SHP77 (cell line): ENCODE results near the gene VSTM5.
"Not testable (repeated sequence)": the region's sequence is repeated elsewhere in the genome, so short reads cannot be mapped to it uniquely, and the experiment has no call there.

ENCODE experiments used
- DNase-seq, 2 experiments: peaks; one replicate each; lab custom pipeline; 2025; lab: John Stamatoyannopoulos, UW

The VSTM5 gene, protein sequence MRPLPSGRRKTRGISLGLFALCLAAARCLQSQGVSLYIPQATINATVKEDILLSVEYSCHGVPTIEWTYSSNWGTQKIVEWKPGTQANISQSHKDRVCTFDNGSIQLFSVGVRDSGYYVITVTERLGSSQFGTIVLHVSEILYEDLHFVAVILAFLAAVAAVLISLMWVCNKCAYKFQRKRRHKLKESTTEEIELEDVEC

DNA sequence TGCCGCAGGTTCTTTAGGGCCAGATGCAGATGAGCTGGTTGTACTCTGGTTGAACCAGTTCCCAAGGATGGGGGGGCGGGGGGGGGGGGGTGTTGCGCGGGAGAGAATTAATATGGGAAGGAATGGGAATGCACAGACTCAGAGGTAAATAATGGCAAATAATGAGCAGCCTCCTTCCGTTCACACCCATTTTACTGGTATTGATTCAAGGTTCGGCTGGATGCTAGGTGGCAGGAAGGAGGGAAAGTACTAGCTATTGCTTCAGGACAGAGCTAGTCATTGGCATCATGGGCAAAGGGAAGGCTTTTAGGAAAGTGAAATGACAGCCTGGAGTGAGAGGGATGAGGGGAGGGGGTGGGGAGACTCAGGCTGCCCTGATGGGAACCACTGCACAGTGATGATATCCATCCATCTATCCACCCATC, at the start of gene VSTM5:
Gene VSTM5, minus strand, starts transcription at position 25 of the 425 bp plus-strand sequence. CDS start 116 bp downstream, outside the sequence.
- DNase-seq, result peak in 1 of 2 experiments; percentile 2

- peak; percentile 46 to 64 for DNase-seq
Observed at GRCh38 chr11:93895106-93895862, 44.9 kb upstream of the VSTM5 start.

DNA sequence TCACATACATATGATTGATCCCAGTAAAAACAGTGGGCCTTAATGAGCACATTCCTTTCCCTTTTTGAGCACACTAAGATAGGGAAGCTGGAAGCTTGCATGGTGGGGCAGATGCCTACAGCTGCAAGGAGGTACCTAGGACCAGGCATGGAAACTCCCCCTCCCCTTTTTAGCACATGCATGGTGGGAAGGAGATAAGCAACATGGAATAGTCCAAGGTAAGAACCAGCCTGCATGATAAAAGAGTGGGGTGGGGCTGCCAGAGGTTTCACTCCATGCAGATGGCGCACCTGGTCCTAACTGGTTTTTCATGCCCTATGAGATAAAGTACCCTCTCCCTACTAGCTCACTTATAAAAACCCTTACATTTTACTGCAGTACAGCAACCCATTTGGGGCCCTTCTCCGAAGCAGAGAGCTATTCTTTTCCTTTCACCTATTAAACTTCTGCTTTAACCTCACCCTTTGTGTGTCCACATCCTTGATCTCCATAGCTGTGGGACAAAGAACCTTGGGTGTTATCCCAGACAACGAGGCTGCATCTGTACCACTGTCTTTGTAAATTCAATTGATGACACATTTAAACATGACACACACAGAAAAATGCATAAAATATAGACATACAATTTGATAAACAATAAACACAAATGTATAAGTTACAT, 40.1 kb upstream of the VSTM5 start:
- no peak for DNase-seq

DNA sequence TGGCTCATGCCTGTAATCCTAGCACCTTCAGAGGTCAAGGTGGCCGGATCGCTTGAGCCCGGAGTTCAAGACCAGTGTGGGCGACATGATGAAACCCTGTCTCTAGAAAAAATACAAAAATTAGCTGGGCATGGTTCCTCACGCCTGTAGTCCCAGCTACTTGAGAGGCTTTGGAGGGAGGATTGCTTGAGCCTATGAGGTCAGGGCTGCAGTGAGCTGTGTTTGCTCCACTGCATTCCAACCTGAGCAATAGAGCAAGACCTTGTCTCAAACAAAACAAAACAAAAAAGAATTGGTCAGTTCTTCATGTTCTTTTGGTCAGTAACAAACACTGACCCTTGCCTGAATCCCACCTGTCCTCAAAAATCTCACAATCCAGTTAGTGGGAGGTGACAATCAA, 36.7 kb upstream of the VSTM5 start:
- DNase-seq, result no peak

GRCh38 chr11:93879114-93879513, 28.7 kb upstream of the VSTM5 start:
- DNase-seq, result not testable (repeated sequence)

GRCh38 chr11:93875637-93876036, 25.2 kb upstream of the VSTM5 start:
- DNase-seq, result no peak

DNA sequence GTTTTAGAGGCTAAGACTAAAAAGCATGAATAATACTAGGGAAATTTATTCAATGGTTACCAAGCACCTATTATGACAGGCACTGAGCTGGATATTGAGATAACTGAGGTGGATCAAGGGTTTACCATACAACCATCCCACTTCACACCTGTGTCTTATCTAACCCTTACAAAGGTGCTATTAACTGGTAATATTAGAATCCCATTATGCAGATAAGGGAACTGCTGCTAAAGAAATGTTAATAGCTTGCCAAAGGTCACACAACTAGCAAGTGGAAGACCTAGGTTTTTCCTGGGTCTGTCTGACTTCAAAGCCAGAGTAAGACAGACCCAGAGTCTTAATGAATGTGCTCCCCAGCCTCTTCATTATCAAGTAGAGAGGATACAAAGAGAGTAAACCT, 21.1 kb upstream of the VSTM5 start:
- no peak for DNase-seq

GRCh38 chr11:93870616-93871015, 20.2 kb upstream of the VSTM5 start:
- DNase-seq, result no peak

GRCh38 chr11:93869830-93870229, 19.4 kb upstream of the VSTM5 start:
- no peak for DNase-seq

DNA sequence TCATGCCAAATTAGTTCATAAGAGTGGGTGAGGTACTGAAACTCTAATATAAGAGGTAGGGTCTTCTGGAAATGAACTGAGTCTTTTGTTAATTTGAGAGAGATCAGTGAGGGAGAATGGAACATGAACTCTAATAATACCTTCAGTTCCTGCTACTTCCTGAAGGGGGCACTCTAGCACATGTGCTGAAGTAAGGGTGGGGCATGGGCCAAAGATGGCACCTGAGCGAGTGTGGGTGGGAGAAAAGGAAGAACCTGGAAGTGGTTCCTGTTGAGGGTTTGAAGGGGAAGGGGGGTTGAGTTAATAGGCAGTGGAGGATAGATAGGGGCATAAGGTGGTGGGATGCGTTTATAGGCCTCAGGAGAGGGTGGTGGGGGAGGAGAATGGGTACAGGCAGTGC, 18.0 kb upstream of the VSTM5 start:
- DNase-seq, result not testable (repeated sequence)

DNA sequence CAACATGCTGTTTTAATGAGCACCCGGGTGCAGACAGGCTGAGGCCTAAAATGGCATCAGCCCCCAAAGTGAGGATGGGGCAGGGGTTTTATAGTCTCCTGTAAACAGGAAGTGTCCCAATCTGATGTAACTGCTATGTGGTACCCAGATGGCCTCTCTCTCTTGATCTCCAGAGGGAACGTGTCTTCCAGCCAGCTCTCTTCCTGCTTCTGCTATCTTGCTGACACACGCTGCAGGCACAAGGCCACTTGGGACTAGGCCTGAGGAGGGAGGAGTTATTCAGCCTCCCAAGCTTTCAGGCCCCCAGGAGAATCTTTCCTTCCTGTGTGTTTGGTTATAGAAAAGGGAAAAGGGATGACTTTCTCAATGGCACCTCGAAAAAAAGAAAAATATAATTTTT, 11.4 kb upstream of the VSTM5 start:
- DNase-seq, result no peak

DNA sequence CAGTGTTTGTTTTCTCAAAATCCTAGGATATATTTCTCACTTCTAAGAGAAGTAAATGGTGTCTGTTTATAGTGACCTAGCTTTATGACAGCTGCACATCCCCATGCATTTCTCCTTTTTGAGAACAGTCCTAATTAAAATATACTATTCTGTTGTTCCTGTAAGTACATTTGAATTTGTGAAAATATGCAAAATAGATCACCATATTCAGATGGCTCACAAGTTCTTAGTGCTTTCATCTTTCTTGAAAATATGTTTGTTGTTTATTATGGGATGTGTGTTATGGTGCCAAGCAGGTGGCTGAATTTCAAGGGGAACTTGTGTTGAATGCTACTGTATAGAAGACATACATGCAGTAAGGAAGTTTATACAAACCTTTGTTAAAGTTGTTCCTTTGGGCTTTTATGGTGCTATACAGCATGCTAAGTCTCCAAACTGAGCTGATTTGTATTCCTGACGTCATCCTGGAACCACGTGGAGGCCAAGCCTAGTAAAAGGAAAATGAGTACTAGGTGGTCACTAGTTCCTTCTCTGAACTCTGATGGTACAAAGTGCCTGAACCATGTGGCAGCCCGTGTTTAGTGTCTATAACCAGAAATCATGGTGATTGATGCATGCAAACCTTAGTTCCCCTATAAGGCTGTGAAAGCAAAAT, 7.8 kb upstream of the VSTM5 start:
- DNase-seq, result no peak

GRCh38 chr11:93857413-93858120, 7.1 kb upstream of the VSTM5 start:
- no peak for DNase-seq

DNA sequence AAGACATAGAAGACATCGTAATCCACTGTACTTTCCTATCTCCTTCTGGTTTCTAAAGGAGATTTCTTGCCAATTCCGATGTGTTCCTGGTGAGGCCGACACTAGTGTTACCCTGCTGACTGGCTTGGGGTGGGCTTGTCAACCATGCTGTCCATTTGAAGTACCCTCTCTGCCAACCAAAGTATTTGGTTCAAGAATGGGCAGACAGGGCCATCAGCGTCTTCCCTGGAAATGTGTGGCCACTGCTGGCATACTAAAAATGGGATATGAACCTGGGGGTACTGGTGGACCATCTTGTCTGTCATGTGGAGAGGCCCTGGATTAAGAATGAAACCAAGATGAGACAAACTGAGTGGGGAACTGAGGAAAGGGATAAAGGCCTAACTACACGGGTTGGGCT, 1.8 kb upstream of the VSTM5 start:
- no peak for DNase-seq

- DNase-seq, result peak; percentile 26
Observed at GRCh38 chr11:93849751-93850593, 446 bp downstream of the VSTM5 start.

- DNase-seq, result no peak
Observed at GRCh38 chr11:93849201-93849600, 1.2 kb downstream of the VSTM5 start.

DNA sequence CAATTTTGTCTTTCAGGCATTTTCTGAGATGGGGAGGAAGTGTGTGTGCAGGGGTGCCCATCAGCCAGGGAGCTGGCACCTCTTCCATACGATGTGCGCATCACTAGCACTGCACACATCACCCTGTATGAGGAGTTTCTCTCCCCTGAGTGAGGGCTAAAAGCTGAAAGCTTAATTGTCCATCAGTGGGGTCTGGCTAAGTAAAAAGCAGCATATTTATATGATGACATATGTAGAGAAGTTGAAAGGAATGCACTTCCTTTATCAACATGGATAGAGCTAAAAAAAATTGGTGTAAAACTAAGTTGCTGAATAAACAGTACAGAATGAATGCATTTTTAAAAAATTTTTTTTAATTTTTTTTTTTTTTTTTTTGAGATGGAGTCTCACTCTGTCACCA, 4.0 kb downstream of the VSTM5 start:
- DNase-seq, result no peak

DNA sequence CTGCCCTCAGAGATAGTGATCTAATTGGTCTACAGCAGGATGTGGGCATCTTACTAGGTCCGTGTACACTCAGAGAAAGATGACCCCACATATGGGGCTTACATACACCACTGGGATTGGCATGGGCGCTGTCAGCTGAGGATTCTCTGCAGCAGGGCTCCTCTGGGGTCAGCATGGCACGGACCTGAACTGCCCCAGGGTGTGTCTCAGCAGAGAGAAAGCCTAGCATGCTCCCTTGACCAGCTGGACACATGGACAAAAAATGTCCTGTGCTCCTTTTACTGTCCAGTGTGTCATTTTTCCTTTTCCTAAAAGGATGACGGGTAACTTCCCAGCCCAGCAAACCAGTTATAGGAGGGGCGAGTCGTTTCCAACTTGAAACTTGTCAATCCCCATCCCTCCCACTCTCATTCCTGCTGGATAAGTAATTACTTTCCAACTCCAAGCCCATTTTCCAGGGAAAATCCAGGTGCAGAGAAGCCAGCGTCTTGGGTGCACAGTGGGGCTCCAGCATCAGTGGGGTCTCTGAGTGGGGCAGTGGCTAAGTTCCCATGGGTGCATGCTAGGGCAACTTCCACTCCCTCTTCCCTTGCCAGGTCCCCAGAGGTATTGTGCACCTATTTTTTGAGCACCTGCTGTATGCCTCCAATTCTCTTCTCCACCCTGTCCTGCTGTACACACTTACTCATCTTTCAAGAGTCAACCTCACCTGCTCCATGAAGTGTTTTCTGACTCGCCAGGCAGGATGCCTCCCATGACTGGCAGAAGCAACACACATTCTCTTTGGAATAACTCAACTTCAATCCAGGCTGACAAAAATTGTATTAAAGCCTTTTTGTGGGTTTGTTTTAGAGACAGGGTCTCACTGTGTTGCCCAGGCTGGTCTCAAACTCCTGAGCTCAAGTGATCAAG, 5.0 kb downstream of the VSTM5 start:
- DNase-seq, result no peak

DNA sequence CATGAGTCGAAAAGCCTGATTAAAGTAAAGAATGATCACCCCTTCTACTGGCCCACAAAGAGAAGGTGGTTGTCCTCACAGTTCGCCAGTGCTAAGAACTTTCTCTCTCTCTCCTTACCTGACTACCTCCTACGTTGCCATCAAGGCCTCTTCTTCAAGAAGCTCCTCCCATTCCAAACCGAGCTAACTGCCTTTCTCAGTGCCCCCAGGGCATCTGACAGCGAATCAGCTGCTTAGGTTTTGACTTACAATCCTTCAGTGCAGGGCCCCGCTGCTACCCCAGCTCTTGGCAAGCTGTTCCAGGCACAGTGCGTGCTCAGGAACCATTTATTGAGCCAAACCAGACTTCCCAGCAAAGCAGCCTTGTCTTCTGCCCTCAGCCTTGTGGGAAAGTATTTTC, 5.8 kb downstream of the VSTM5 start:
- no peak for DNase-seq

GRCh38 chr11:93843906-93844305, 6.5 kb downstream of the VSTM5 start:
- no peak for DNase-seq
